NT2/D1 (cell line): Measurements from ENCODE around the gene TMED7.
A peak's percentile ranks its signal among the peaks of the same experiment; 100 is the strongest.

Experiments
- DNase-seq: peaks from one replicate; pipeline ENCODE4 v3.0.0-alpha.2; 2011; ENCODE audit warnings: low read depth, low spot score
- H3K27me3 ChIP-seq: 2 replicates; pipeline ENCODE4 v1.6.0; 2011; ENCODE audit warnings: mild to moderate bottlenecking; ENCODE audit not compliant: insufficient read length, insufficient read depth
- H3K36me3 ChIP-seq: 2 replicates; pipeline ENCODE4 v1.6.1; 2011; ENCODE audit warnings: mild to moderate bottlenecking, low read length, mixed read lengths; ENCODE audit not compliant: insufficient read depth, insufficient read length
- H3K4me1 ChIP-seq: 2 replicates; pipeline ENCODE4 v1.5.1; 2011; ENCODE audit not compliant: insufficient read depth, insufficient read length
- H3K4me3 ChIP-seq: 2 replicates; pipeline ENCODE4 v1.5.1; 2011; ENCODE audit warnings: low read depth; ENCODE audit not compliant: insufficient read length
- H3K9ac ChIP-seq: 2 replicates; pipeline ENCODE4 v1.6.0; 2011; ENCODE audit warnings: low read depth; ENCODE audit not compliant: insufficient read length
- H3K9me3 ChIP-seq: 2 replicates; pipeline ENCODE4 v1.5.1; 2011; ENCODE audit warnings: mild to moderate bottlenecking, low read length; ENCODE audit not compliant: insufficient read depth
- SUZ12 ChIP-seq: IDR thresholded peaks from 2 replicates; pipeline ENCODE4 v1.6.1; 2011; ENCODE audit not compliant: insufficient read length, insufficient read depth; ENCODE audit errors: extremely low read depth
- YY1 ChIP-seq: IDR thresholded peaks from 2 replicates; pipeline ENCODE4 v1.6.1; 2011; ENCODE audit not compliant: insufficient read length, insufficient read depth
- ZNF274 ChIP-seq: IDR thresholded peaks from 2 replicates; pipeline ENCODE4 v1.6.1; 2011; ENCODE audit warnings: mild to moderate bottlenecking, low read depth, low read length

TMED7 gene

DNA sequence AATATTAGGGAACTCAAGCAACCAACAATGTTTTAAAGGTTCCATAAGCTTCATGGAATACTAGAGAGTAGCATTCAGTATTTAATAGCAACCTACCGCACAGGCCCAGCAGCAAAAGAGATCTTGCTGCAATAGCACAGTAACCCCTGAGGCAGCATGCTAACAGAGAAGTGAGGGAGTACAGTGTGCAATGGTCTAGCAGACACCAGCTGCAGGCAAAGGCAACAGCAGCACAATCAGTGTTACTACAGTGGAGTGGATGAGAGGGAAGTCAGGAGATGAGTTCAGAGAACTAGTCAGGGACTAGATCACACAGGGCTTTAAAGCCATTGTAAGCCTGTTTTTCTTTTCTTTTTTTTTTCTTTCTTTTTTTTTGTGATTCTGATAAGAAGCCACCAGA lies 26.3 kb downstream of the TMED7 start:
- H3K27me3 ChIP-seq, result no peaks in the 10 kb centered on the region
- H3K36me3 ChIP-seq, result no peaks in the 10 kb centered on the region
- no peak for TF ChIP-seq SUZ12
- no peak for TF ChIP-seq ZNF274
- TF ChIP-seq YY1, result no peak
- H3K4me3 ChIP-seq, result no peak overlapping the region
- peak overlapping the region; percentile 32 for H3K9ac ChIP-seq
- DNase-seq, result no peak
- no peaks in the 10 kb centered on the region for H3K9me3 ChIP-seq
- H3K4me1 ChIP-seq, result no peaks in the 10 kb centered on the region

- no peaks in the 10 kb centered on the region for H3K36me3 ChIP-seq
Measured at GRCh38 chr5:115594128-115595047, 31.4 kb downstream of the TMED7 start.

DNA sequence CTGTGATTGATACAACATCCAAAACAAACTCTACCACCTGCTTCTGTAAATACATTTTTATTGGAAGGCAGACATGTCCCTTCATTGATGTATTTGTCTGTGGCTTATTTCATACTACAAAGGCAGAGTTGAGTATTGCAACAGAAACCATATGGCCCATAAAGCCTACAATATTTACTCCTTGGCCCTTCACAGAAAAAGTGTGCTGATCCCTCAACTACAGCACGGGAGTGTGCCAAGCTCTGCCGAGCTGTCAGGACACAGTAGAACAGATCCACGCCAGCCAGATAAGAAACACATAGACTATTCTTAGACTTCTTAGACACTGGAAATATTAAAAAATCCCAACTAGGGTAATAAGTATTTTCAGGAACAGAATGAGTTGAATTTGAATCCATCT lies 36.8 kb downstream of the TMED7 start:
- H3K4me3 ChIP-seq, result no peak overlapping the region
- DNase-seq, result no peak
- H3K9me3 ChIP-seq, result no peaks in the 10 kb centered on the region
- H3K36me3 ChIP-seq, result no peaks in the 10 kb centered on the region
- H3K27me3 ChIP-seq, result no peaks in the 10 kb centered on the region
- H3K9ac ChIP-seq, result no peak overlapping the region
- H3K4me1 ChIP-seq, result no peaks in the 10 kb centered on the region
- TF ChIP-seq SUZ12 (no peak), ZNF274 (no peak), YY1 (no peak)

More at GRCh38 chr5:115594128-115595047, 31.4 kb downstream of the TMED7 start:
- no peak overlapping the region for H3K9ac ChIP-seq
- no peak for DNase-seq
- H3K4me1 ChIP-seq, result no peaks in the 10 kb centered on the region
- no peaks in the 10 kb centered on the region for H3K27me3 ChIP-seq
- H3K9me3 ChIP-seq, result no peaks in the 10 kb centered on the region
- no peak overlapping the region for H3K4me3 ChIP-seq
- TF ChIP-seq YY1 (no peak), ZNF274 (no peak), SUZ12 (no peak)

DNA sequence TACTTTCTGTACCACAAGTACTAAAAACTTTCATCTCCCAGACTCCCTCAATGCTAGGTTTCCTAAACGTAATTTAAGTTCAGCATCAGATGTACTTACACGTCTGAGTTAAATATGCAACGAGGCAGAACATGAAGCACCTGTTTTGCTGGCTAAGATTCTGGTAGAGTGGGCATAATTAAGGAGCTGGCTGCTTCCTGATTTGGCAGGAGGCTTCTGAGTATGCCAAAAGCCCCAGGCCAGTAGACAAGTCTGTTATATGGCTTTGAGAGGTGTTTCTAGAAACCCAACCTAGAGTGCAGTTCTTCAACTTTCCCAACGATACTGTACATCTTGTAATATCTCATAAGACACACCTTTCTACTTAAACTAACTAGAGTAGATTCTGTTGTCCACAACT lies 37.2 kb downstream of the TMED7 start:
- TF ChIP-seq YY1 (no peak), SUZ12 (no peak), ZNF274 (no peak)
- DNase-seq, result no peak
- H3K27me3 ChIP-seq, result no peaks in the 10 kb centered on the region
- H3K4me3 ChIP-seq, result no peak overlapping the region
- no peaks in the 10 kb centered on the region for H3K36me3 ChIP-seq
- H3K4me1 ChIP-seq, result no peaks in the 10 kb centered on the region
- H3K9me3 ChIP-seq, result no peaks in the 10 kb centered on the region
- no peak overlapping the region for H3K9ac ChIP-seq

DNA sequence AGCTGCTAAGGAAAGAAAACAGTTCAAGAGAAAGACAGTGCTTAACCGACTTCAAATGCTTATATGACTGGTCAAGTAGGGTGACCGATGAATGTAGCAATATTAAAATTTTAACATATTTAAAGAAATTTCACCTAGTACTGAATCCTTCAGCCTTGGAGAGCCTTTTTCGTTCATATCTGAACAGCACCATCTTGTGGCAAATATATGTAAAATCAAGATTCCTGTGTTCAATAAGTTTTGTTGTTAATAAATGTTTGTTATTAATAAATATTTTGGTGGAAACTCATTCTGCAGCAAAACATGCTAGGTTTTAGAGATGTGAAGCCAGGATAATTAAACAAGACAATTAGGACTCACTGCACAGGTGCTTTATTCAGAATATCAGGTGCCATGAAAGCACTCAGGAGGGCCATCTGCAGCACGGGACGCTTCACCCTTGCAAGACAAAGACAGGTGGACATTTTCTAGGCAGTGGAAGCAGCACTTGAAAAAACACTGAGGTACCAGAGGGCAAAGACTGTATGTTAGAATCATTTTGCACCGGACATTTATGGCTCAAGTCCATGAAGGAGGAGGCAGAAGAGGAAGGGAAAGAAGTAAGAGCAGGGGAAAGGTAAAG lies 39.2 kb downstream of the TMED7 start:
- no peak overlapping the region for H3K9ac ChIP-seq
- no peaks in the 10 kb centered on the region for H3K4me1 ChIP-seq
- no peaks in the 10 kb centered on the region for H3K9me3 ChIP-seq
- DNase-seq, result no peak
- H3K27me3 ChIP-seq, result no peaks in the 10 kb centered on the region
- TF ChIP-seq YY1, result no peak
- TF ChIP-seq ZNF274, result no peak
- TF ChIP-seq SUZ12, result no peak
- H3K4me3 ChIP-seq, result no peak overlapping the region
- H3K36me3 ChIP-seq, result no peaks in the 10 kb centered on the region

GRCh38 chr5:115585265-115585664 lies 40.6 kb downstream of the TMED7 start:
- Histone ChIP-seq H3K36me3 (no peaks in the 10 kb centered on the region), H3K4me1 (no peaks in the 10 kb centered on the region), H3K9ac (no peak overlapping the region), H3K27me3 (no peaks in the 10 kb centered on the region), H3K4me3 (no peak overlapping the region), H3K9me3 (no peaks in the 10 kb centered on the region)
- no peak for DNase-seq
- TF ChIP-seq ZNF274, result no peak
- no peak for TF ChIP-seq YY1
- TF ChIP-seq SUZ12, result no peak

DNA sequence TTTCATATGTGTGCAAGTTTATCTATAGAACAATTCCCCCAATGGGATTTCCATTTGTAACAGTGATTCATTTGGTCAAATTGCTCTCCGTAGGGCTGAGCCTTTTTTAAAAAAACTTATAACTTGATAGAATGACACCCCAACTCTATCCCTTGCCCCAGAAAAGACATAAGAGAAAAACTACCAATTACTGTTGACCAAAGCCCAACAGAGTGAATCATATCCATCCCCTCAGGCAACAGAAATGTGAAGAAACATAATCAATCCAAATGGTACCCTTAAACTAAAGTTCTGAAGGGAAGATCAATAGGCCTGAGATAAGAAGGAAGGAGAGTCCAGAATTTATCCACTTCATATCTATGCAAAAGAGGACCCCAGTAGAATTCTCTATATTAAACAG lies 41.3 kb downstream of the TMED7 start:
- H3K4me1 ChIP-seq, result no peaks in the 10 kb centered on the region
- TF ChIP-seq ZNF274, result no peak
- no peak for DNase-seq

More for the DNA sequence above, 41.3 kb downstream of the TMED7 start:
- Histone ChIP-seq H3K4me3 (no peak overlapping the region), H3K9me3 (no peaks in the 10 kb centered on the region), H3K27me3 (no peaks in the 10 kb centered on the region), H3K9ac (no peak overlapping the region), H3K36me3 (no peaks in the 10 kb centered on the region)
